MCF 10A (cell line): ENCODE results near the gene IGSF23. TPM values are rescaled to one million over a fixed set of nuclear protein-coding genes. Genes with fewer than 3 reads are reported as not detected.
A peak's percentile ranks its signal among the peaks of the same experiment; 100 is the strongest.

Experiments used
- BruUV-seq: library from RNA; stranded (reverse); fragments of 400-500 nt; replicated peaks from 2 replicates; lab custom pipeline; 2021; lab: Mats Ljungman, UMichigan
- CTCF ChIA-PET: fragments of 300-600 bp; sonication (Branson Sonifier 250); formaldehyde crosslinking; extraction: SDS; loops from one replicate; lab custom pipeline; 2021; ENCODE audit warnings: antibody characterized with exemption, inconsistent platforms; lab: Yijun Ruan, JAX
- POLR2A ChIA-PET: fragments of 300-600, 350-650 bp; sonication (Branson Sonifier 250); formaldehyde crosslinking; extraction: SDS; loops from one replicate; lab custom pipeline; 2020; ENCODE audit warnings: antibody characterized with exemption, inconsistent platforms; lab: Yijun Ruan, JAX
- DNase-seq: peaks from one replicate; pipeline ENCODE4 v3.0.0-alpha.2; 2018; ENCODE audit not compliant: unreplicated experiment
- H3K27ac Mint-ChIP-seq: one replicate; pipeline ENCODE4 v1.8.0; 2022; ENCODE audit warnings: mild to moderate bottlenecking, low read depth, mixed read lengths; ENCODE audit not compliant: unreplicated experiment
- H3K27me3 Mint-ChIP-seq: one replicate; pipeline ENCODE4 v1.8.0; 2022; ENCODE audit warnings: mixed read lengths; ENCODE audit not compliant: insufficient read depth, unreplicated experiment
- H3K36me3 Mint-ChIP-seq: one replicate; pipeline ENCODE4 v1.8.0; 2022; ENCODE audit warnings: mild to moderate bottlenecking, moderate library complexity, mixed read lengths; ENCODE audit not compliant: insufficient read depth, unreplicated experiment
- H3K4me1 Mint-ChIP-seq: one replicate; pipeline ENCODE4 v1.8.0; 2022; ENCODE audit warnings: mixed read lengths; ENCODE audit not compliant: insufficient read depth, unreplicated experiment
- H3K4me3 Mint-ChIP-seq: one replicate; pipeline ENCODE4 v1.8.0; 2022; ENCODE audit warnings: mild to moderate bottlenecking, moderate library complexity, mixed read lengths; ENCODE audit not compliant: unreplicated experiment
- H3K9me3 Mint-ChIP-seq: one replicate; pipeline ENCODE4 v1.8.0; 2022; ENCODE audit warnings: mixed read lengths; ENCODE audit not compliant: unreplicated experiment
- CTCF ChIP-seq: fragments of 200-600 bp; IDR thresholded peaks from one replicate; pipeline ENCODE4 v1.8.0; 2022; ENCODE audit warnings: antibody characterized with exemption, mild to moderate bottlenecking; ENCODE audit not compliant: unreplicated experiment
- intact Hi-C: fragments of 100-400 bp; cut with micrococcal nuclease; formaldehyde crosslinking; loops from 2 replicates; pipeline ENCODE4 v1.14.1; 2022
- total RNA-seq: library from RNA; stranded (reverse); gene quantifications from 2 replicates; pipeline ENCODE4 v1.2.3, GENCODE V29; 2022

Gene IGSF23
- total RNA-seq, 1 experiment from 2014 or later = not detected

GRCh38 chr19:44653343-44653742 lies 40.0 kb downstream of the IGSF23 start:
- no peak for TF ChIP-seq CTCF
- Mint-ChIP-seq H3K4me3 (no peak overlapping the region), H3K9me3 (no peaks in the 10 kb centered on the region), H3K36me3 (peaks cover 94% of the 10 kb centered on the region), H3K27me3 (no peaks in the 10 kb centered on the region), H3K27ac (no peak overlapping the region), H3K4me1 (peaks cover 30% of the 10 kb centered on the region)
- intact Hi-C loops = no loop called here
- DNase-seq = no peak
- BruUV-seq = no TSS peak
- ChIA-PET CTCF (interaction anchor here (0.7 to 7.0 kb wide), 8 partner anchors 10 to 82 kb away, joined by 4 to 82 read pairs (median 7); partner anchors contain the start of gene PVR), POLR2A (interaction anchor here (1.1 kb wide), 1 partner anchor 64 kb away, joined by 3 read pairs; no protein-coding TSS in a partner anchor)

- ChIA-PET POLR2A (interaction anchor here (0.5 to 1.1 kb wide), 3 partner anchors 65 to 120 kb away, joined by 3 read pairs; no protein-coding TSS in a partner anchor), CTCF (interaction anchor here (0.5 to 7.0 kb wide), 17 partner anchors 8 to 524 kb away, joined by 3 to 82 read pairs (median 4); partner anchors contain the start of gene PVR)
- no peak overlapping the region for H3K4me3 Mint-ChIP-seq
- H3K4me1 Mint-ChIP-seq = peaks cover 24% of the 10 kb centered on the region
- no peak overlapping the region for H3K27ac Mint-ChIP-seq
- H3K36me3 Mint-ChIP-seq = peaks cover 94% of the 10 kb centered on the region
- peak; percentile 56 for TF ChIP-seq CTCF
- intact Hi-C loops = loop anchor here (1.0 kb wide), 1 partner anchor 116 kb away; no protein-coding TSS in a partner anchor
- no peaks in the 10 kb centered on the region for H3K27me3 Mint-ChIP-seq
- peak; percentile 83 for DNase-seq
- no peaks in the 10 kb centered on the region for H3K9me3 Mint-ChIP-seq
- no TSS peak for BruUV-seq
Measured at GRCh38 chr19:44653977-44654774, 40.8 kb downstream of the IGSF23 start.

- Mint-ChIP-seq H3K4me3 (no peak overlapping the region), H3K27me3 (no peaks in the 10 kb centered on the region), H3K27ac (no peak overlapping the region), H3K9me3 (no peaks in the 10 kb centered on the region), H3K4me1 (peaks cover 24% of the 10 kb centered on the region), H3K36me3 (peaks cover 89% of the 10 kb centered on the region)
- ChIA-PET CTCF (interaction anchor here (0.6 to 7.0 kb wide), 29 partner anchors 9 to 148 kb away, joined by 3 to 82 read pairs (median 4); partner anchors contain the start of gene PVR), POLR2A (interaction anchor here (1.2 to 1.3 kb wide), 2 partner anchors 31 to 71 kb away, joined by 3 to 5 read pairs; no protein-coding TSS in a partner anchor)
- peak; percentile 81 for TF ChIP-seq CTCF
- intact Hi-C loops = loop anchor here (1.0 kb wide), 1 partner anchor 69 kb away; no protein-coding TSS in a partner anchor
- BruUV-seq = no TSS peak
- DNase-seq = peak; percentile 65
Measured at GRCh38 chr19:44657211-44657921, 44.0 kb downstream of the IGSF23 start.
